Breast epithelium (tissue), 4 donors: Measurements from ENCODE around the gene ZBTB44. TPM values are rescaled to one million over a fixed set of nuclear protein-coding genes. Genes with fewer than 3 reads are reported as not detected.
"Not testable (repeated sequence)": the region's sequence is repeated elsewhere in the genome, so short reads cannot be mapped to it uniquely, and the experiment has no call there.

Source experiments
- DNase-seq, 2 donors: peaks; one replicate each; pipeline ENCODE4 v3.0.0-alpha.2; 2019; ENCODE audit warnings: low spot score in 2 of 2
- H3K27ac ChIP-seq, 2 donors: fragments of 200-600 bp; sonication (generic) in 1 of 2; one replicate each; pipeline ENCODE4 v1.5.1; 2016 to 2019; ENCODE audit warnings: mild to moderate bottlenecking in 1 of 2
- H3K27me3 ChIP-seq, 2 donors: fragments of 200-600 bp; sonication (generic) in 1 of 2; one replicate each; pipeline versions ENCODE4 v1.5.1 to v1.6.0; 2017 to 2019; ENCODE audit warnings: control low read depth in 1 of 2, mild to moderate bottlenecking in 1 of 2
- H3K36me3 ChIP-seq: fragments of 200-600 bp; one replicate; pipeline ENCODE4 v1.5.1; 2019
- H3K4me1 ChIP-seq, 2 donors: fragments of 200-600 bp; sonication (generic); one replicate each; pipeline ENCODE4 v1.5.1; 2016 to 2019; ENCODE audit warnings: control low read depth in 1 of 2
- H3K4me3 ChIP-seq, 3 donors: fragments of 200-600 bp; sonication (generic); 1 replicate in 2 of 3; 2 replicates in 1 of 3; pipeline ENCODE4 v1.5.1; 2016 to 2019; ENCODE audit warnings: mild to moderate bottlenecking in 3 of 3, moderate library complexity in 2 of 3
- H3K9me3 ChIP-seq, 2 donors: fragments of 200-600 bp; sonication (generic) in 1 of 2; one replicate each; pipeline ENCODE4 v1.5.1; 2016 to 2019; ENCODE audit warnings: control low read depth in 1 of 2
- POLR2A ChIP-seq: fragments of 450-650 bp; IDR thresholded peaks from one replicate; pipeline ENCODE4 v1.6.1; 2016; ENCODE audit warnings: antibody characterized with exemption, mild to moderate bottlenecking, moderate library complexity
- POLR2AphosphoS5 ChIP-seq, 3 donors: sonication (generic); formaldehyde crosslinking; IDR thresholded peaks; one replicate each; pipeline ENCODE4 v1.6.1; 2017; ENCODE audit warnings: antibody characterized with exemption in 3 of 3
- intact Hi-C: fragments of 100-400 bp; cut with DNase I; formaldehyde crosslinking; loops from one replicate; pipeline ENCODE4 v1.15.1; 2023; ENCODE audit warnings: low total_unique reads
- total RNA-seq, 3 donors: library from RNA; depleted of rRNA; stranded (reverse); fragments of >200 nt; gene quantifications; one replicate each; pipeline ENCODE4 v1.1.0, GENCODE V29; 2016
- TF ChIP-seq, protein P1 (sequence below), 3 donors: fragments of 450-650 bp; IDR thresholded peaks; one replicate each; pipeline ENCODE4 v1.5.1; 2016 to 2017; ENCODE audit warnings: antibody characterized with exemption in 3 of 3, mild to moderate bottlenecking in 3 of 3, moderate library complexity in 3 of 3

The ZBTB44 gene
- total RNA-seq, 3 donors from 2014 or later, result 73.8 to 111 (median 107) TPM

DNA sequence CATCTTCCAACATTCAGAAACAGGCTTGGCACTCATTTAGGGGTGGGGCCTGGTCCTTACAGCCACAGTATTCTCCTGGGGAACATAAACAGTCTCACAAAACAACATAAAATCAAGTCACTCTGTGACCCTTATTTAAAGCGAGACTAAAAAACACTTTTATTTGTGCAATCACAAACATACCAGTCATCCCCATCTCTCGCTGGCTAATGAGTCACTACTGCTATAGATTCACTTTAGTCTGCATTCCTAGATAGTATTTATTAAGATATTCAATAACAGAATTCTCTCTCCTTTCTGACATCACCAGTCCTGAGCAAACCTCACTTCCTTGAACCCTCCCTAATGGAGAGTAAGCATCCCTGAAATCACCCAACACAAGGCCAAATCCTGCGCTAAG, 68.0 kb downstream of the ZBTB44 start:
- no peaks in the 10 kb centered on the region for H3K27me3 ChIP-seq
- no peak overlapping the region for H3K27ac ChIP-seq
- H3K9me3 ChIP-seq, result no peaks in the 10 kb centered on the region
- TF ChIP-seq POLR2AphosphoS5 (IDR thresholded peaks at IDR 0.05), result no peak
- TF ChIP-seq, protein P1, sequence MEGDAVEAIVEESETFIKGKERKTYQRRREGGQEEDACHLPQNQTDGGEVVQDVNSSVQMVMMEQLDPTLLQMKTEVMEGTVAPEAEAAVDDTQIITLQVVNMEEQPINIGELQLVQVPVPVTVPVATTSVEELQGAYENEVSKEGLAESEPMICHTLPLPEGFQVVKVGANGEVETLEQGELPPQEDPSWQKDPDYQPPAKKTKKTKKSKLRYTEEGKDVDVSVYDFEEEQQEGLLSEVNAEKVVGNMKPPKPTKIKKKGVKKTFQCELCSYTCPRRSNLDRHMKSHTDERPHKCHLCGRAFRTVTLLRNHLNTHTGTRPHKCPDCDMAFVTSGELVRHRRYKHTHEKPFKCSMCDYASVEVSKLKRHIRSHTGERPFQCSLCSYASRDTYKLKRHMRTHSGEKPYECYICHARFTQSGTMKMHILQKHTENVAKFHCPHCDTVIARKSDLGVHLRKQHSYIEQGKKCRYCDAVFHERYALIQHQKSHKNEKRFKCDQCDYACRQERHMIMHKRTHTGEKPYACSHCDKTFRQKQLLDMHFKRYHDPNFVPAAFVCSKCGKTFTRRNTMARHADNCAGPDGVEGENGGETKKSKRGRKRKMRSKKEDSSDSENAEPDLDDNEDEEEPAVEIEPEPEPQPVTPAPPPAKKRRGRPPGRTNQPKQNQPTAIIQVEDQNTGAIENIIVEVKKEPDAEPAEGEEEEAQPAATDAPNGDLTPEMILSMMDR (IDR thresholded peaks at IDR 0.05), result no peak
- no peak for TF ChIP-seq POLR2A
- no peaks in the 10 kb centered on the region for H3K36me3 ChIP-seq
- H3K4me3 ChIP-seq, result no peak overlapping the region
- H3K4me1 ChIP-seq, result no peaks in the 10 kb centered on the region
- DNase-seq, result no peak
- intact Hi-C loops, result no loop called here

DNA sequence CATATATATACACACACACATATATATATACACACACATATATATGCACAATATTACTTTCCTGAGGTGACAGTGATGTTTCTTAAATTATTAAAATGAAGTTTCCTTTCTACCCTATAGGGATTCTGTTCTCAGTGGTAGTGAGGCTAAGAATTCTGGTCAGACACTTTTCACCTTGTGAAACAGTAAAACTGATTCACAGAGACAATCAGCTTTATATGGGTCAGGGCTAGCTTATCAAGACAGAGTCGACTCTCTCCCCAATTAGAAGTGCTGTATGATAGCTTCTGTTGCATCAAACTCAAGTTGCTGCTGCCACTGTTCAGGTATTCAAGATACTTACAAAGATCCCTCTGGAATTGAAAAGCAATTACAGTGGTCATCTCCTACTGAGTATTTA, 68.4 kb downstream of the ZBTB44 start:
- Histone ChIP-seq H3K27ac (no peak overlapping the region), H3K9me3 (no peaks in the 10 kb centered on the region), H3K27me3 (no peaks in the 10 kb centered on the region), H3K4me1 (no peaks in the 10 kb centered on the region), H3K36me3 (no peaks in the 10 kb centered on the region), H3K4me3 (no peak overlapping the region)
- intact Hi-C loops, result no loop called here
- no peak for DNase-seq
- TF ChIP-seq, protein P1 (IDR thresholded peaks at IDR 0.05), result no peak
- TF ChIP-seq POLR2AphosphoS5 (IDR thresholded peaks at IDR 0.05), result no peak

DNA sequence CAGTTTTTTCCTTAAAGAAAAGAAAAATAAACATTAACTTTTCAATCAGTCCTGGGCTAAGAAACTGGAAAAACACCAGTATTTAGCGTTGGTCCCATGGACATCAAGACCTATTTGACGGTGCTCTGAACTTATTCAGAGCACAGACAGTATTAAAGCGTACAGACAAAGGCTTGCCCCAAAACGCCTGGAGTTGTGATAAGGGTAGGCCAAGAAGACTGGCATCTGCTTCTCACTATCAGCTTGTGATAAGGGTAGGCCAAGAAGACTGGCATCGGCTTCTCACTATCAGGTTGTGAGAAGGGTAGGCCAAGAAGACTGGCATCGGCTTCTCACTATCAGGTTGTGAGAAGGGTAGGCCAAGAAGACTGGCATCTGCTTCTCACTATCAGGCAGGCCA, 69.3 kb downstream of the ZBTB44 start:
- H3K4me3 ChIP-seq, H3K27me3 ChIP-seq, H3K27ac ChIP-seq, H3K36me3 ChIP-seq, intact Hi-C loops, H3K9me3 ChIP-seq, H3K4me1 ChIP-seq, DNase-seq: not testable (repeated sequence)

DNA sequence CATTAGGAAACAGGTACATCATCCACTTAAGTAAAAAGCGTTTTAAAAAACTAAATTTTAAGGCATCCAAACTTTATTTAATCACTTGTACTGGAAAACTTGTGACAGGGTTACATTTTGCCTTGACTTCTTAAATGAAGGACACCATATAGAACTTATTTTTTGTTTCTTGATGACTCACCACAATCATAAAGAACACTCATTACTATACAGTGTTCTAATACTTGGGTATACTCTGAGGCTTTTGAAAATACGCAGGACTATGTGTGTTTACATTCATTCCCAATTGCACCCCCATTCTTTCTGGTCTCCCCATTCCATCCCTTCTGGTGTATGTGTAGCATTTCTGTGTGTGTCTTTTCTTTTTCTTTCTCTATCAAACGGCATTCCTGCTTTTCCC, 69.9 kb downstream of the ZBTB44 start:
- TF ChIP-seq POLR2AphosphoS5 (IDR thresholded peaks at IDR 0.05), result no peak
- no peaks in the 10 kb centered on the region for H3K36me3 ChIP-seq
- no peak overlapping the region for H3K4me3 ChIP-seq
- intact Hi-C loops, result no loop called here
- H3K27ac ChIP-seq, result no peak overlapping the region
- no peaks in the 10 kb centered on the region for H3K9me3 ChIP-seq
- H3K4me1 ChIP-seq, result no peaks in the 10 kb centered on the region
- no peak for DNase-seq
- no peaks in the 10 kb centered on the region for H3K27me3 ChIP-seq

DNA sequence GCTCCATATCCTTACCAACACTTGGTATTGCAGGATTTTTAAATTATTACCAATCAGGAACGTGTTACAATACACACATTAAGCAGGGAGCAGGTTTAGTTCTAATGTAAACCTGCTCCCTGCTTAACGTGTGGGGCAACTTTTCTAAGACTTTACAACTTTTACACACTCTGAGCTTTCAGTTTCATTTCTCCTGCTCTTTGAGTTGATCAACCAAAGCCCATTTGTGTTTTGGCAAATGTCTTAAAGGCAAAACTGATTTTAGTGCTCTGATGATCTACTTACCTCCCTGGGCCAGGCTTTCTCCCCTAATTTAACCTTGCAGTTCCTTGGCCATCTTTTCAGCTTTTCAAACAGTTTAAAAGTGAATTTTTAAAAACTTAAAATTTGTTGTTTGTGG, 70.9 kb downstream of the ZBTB44 start:
- Histone ChIP-seq H3K9me3 (no peaks in the 10 kb centered on the region), H3K4me3 (no peak overlapping the region), H3K4me1 (no peaks in the 10 kb centered on the region), H3K36me3 (no peaks in the 10 kb centered on the region), H3K27me3 (no peaks in the 10 kb centered on the region), H3K27ac (no peak overlapping the region)
- TF ChIP-seq POLR2AphosphoS5 (IDR thresholded peaks at IDR 0.05), result no peak
- TF ChIP-seq, protein P1 (IDR thresholded peaks at IDR 0.05), result no peak
- TF ChIP-seq POLR2A, result no peak
- no peak for DNase-seq
- intact Hi-C loops, result no loop called here

DNA sequence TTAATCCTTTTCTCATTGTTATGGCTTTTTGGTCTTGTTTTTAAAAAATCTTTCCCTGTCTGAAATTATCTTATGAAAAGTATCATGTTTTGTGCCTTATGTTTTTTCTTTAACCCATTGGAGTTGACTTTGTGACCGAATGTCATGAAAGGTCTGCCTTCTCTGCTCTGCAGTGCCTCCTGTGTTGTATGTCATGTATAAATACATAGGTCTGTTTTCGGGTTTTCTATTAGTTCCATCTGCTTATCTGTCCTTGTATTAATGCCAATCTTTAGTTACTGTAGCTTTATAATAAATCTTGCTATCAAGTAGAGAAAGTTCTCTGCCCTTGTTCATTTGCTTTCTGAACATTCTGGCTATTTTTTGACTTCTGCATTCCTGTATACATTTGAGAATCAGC, 73.0 kb downstream of the ZBTB44 start:
- Histone ChIP-seq H3K27me3 (no peaks in the 10 kb centered on the region), H3K4me3 (no peak overlapping the region), H3K27ac (no peak overlapping the region), H3K4me1 (no peaks in the 10 kb centered on the region), H3K9me3 (no peaks in the 10 kb centered on the region), H3K36me3 (no peaks in the 10 kb centered on the region)
- intact Hi-C loops, result no loop called here
- TF ChIP-seq POLR2AphosphoS5 (IDR thresholded peaks at IDR 0.05), result no peak
- TF ChIP-seq POLR2A, result no peak
- DNase-seq, result no peak

DNA sequence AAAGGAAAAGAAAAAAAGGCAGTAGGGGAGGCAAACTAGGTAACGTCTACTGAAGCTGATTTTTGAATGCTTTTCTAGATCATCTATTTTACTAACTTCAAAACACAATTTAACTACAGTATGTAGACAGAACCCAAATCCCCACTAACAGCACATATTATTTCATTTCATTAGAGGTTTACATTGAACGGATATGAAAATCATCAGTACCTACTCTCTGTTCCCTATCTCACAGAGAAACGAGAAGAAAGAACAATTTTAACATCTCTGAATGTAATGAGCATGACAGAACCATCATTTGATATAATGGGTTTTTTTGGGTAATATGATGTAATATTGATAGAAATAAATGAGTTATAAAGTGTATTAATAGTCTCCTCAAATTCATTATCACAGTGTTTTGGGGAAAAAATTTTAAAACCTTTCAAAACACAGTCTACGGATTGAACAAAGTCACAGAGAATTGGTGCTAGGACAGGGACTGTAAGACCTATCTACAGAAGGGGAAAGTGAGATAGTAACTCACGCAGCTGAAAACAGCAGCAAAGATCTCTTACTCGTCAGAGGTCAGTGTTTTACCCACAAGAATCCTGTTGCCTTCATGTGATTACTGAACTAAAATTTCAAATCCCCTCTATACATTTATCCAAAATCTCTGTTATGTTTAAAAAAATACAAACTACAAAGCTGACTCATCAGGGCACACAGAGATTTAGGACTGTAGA, 77.3 kb downstream of the ZBTB44 start:
- Histone ChIP-seq H3K4me1 (no peaks in the 10 kb centered on the region), H3K4me3 (no peak overlapping the region), H3K9me3 (no peaks in the 10 kb centered on the region), H3K27ac (no peak overlapping the region), H3K27me3 (no peaks in the 10 kb centered on the region), H3K36me3 (peaks cover 5% of the 10 kb centered on the region)
- TF ChIP-seq POLR2AphosphoS5 (IDR thresholded peaks at IDR 0.05) (no peak), POLR2A (no peak)
- TF ChIP-seq, protein P1 (IDR thresholded peaks at IDR 0.05), result no peak
- no peak for DNase-seq
- intact Hi-C loops, result no loop called here
